GM12878 (cell line): ENCODE measurements around the gene FLII.

Source experiments
- CREB1 ChIP-seq: IDR thresholded peaks from 2 replicates; pipeline ENCODE4 v1.6.1; 2012; ENCODE audit warnings: low read depth, mild to moderate bottlenecking, inconsistent platforms
- CTCF ChIP-seq, 3 experiments: IDR thresholded peaks in 2 of 3; conservative IDR thresholded peaks in 1 of 3; 2 replicates each; pipeline ENCODE4 v1.5.1; 2011; ENCODE audit warnings: low read depth in 3 of 3, low read length in 3 of 3, mild to moderate bottlenecking in 3 of 3, control low read depth in 2 of 3, moderate library complexity in 2 of 3, inconsistent platforms in 1 of 3, mixed read lengths in 1 of 3; ENCODE audit not compliant: control insufficient read depth in 2 of 3, insufficient read depth in 1 of 3; ENCODE audit errors: extremely low read depth in 1 of 3
- FOXM1 ChIP-seq: IDR thresholded peaks from 2 replicates; pipeline ENCODE4 v1.6.1; 2012; ENCODE audit warnings: low read depth, mild to moderate bottlenecking, inconsistent platforms, low read length, moderate library complexity
- MLLT1 ChIP-seq: fragments of 450-650 bp; IDR thresholded peaks from 2 replicates; pipeline ENCODE4 v1.6.1; 2016; ENCODE audit warnings: mild to moderate bottlenecking
- PAX8 ChIP-seq: fragments of 450-650 bp; IDR thresholded peaks from 2 replicates; pipeline ENCODE4 v1.6.1; 2017; ENCODE audit warnings: mild to moderate bottlenecking, moderate library complexity
- POLR2AphosphoS2 ChIP-seq: IDR thresholded peaks from 2 replicates; pipeline ENCODE4 v1.6.1; 2011; ENCODE audit warnings: low read depth, mild to moderate bottlenecking, low read length, improper control_type of control experiment, moderate library complexity
- REST ChIP-seq: IDR thresholded peaks from 2 replicates; pipeline ENCODE4 v1.6.1; 2012; ENCODE audit warnings: mild to moderate bottlenecking, low read depth, low read length
- SMAD1 ChIP-seq: fragments of 450-650 bp; IDR thresholded peaks from 2 replicates; pipeline ENCODE4 v1.6.1; 2018; ENCODE audit warnings: mild to moderate bottlenecking, low read depth; ENCODE audit not compliant: partially characterized antibody
- TAF1 ChIP-seq: IDR thresholded peaks from 2 replicates; pipeline ENCODE4 v1.6.1; 2011; ENCODE audit warnings: mild to moderate bottlenecking, low read depth, low read length, borderline replicate concordance
- TARDBP ChIP-seq: IDR thresholded peaks from 2 replicates; pipeline ENCODE4 v1.6.1; 2016; ENCODE audit warnings: borderline replicate concordance

- no peak for TF ChIP-seq TARDBP
- TF ChIP-seq POLR2AphosphoS2: no peak
- no peak for TF ChIP-seq CREB1
- TF ChIP-seq MLLT1: no peak
- no peak for TF ChIP-seq PAX8
- TF ChIP-seq FOXM1: no peak
- no peak for TF ChIP-seq REST
- TF ChIP-seq SMAD1: no peak
- no peak for TF ChIP-seq CTCF (IDR thresholded peaks at IDR 0.05 in 2 of 3, conservative IDR thresholded peaks at IDR 0.05 in 1 of 3; ENCODE audit: control insufficient read depth in 2 of 3, extremely low read depth in 1 of 3, insufficient read depth in 1 of 3, low read depth in 3 of 3, low read length in 3 of 3)
- TF ChIP-seq TAF1: no peak
These were observed 3.5 kb downstream of the FLII start for GRCh38 chr17:18254888-18255649.
